ENCODE data around the gene GUCA2A.
A peak's percentile ranks its signal among the peaks of the same experiment; 100 is the strongest.

The GUCA2A gene

GRCh38 chr1:42192106-42192505 lies 27.6 kb upstream of the GUCA2A start:
- FAIRE-seq, result peak; percentile 55
- DNase-seq (ENCODE audit: insufficient read length, low spot score), result no peak
- no peak for TF ChIP-seq POLR2A (IDR thresholded peaks at IDR 0.05; ENCODE audit: low read depth, low read length)
- TF ChIP-seq SPI1 (IDR thresholded peaks at IDR 0.05; ENCODE audit: low read depth, low read length), result no peak
- TF ChIP-seq TAF1 (IDR thresholded peaks at IDR 0.05; ENCODE audit: low read depth, low read length), result no peak
- TF ChIP-seq PAX5 (IDR thresholded peaks at IDR 0.05; ENCODE audit: insufficient read depth, low read length, severe bottlenecking), result no peak
- no peak for TF ChIP-seq POU2F2 (IDR thresholded peaks at IDR 0.05; ENCODE audit: low read depth, low read length)
- TF ChIP-seq POLR2AphosphoS5 (IDR thresholded peaks at IDR 0.05; ENCODE audit: low read depth, low read length), result no peak

GRCh38 chr1:42191319-42191718 lies 26.8 kb upstream of the GUCA2A start:
- no peak for TF ChIP-seq TAF1 (IDR thresholded peaks at IDR 0.05; ENCODE audit: low read depth, low read length)
- TF ChIP-seq POLR2A (IDR thresholded peaks at IDR 0.05; ENCODE audit: low read depth, low read length), result no peak
- TF ChIP-seq POLR2AphosphoS5 (IDR thresholded peaks at IDR 0.05; ENCODE audit: low read depth, low read length), result no peak
- TF ChIP-seq PAX5 (IDR thresholded peaks at IDR 0.05; ENCODE audit: insufficient read depth, low read length, severe bottlenecking), result no peak
- TF ChIP-seq SPI1 (IDR thresholded peaks at IDR 0.05; ENCODE audit: low read depth, low read length), result no peak
- TF ChIP-seq POU2F2 (IDR thresholded peaks at IDR 0.05; ENCODE audit: low read depth, low read length), result no peak
- FAIRE-seq, result peak; percentile 68
- DNase-seq (ENCODE audit: insufficient read length, low spot score), result no peak

- TF ChIP-seq TAF1 (IDR thresholded peaks at IDR 0.05; ENCODE audit: low read depth, low read length), result no peak
- TF ChIP-seq POLR2A (IDR thresholded peaks at IDR 0.05; ENCODE audit: low read depth, low read length), result no peak
- TF ChIP-seq SPI1 (IDR thresholded peaks at IDR 0.05; ENCODE audit: low read depth, low read length), result no peak
- DNase-seq (ENCODE audit: insufficient read length, low spot score), result no peak
- FAIRE-seq, result peak; percentile 9
Observed at GRCh38 chr1:42189931-42190853, 25.6 kb upstream of the GUCA2A start.

- DNase-seq (ENCODE audit: insufficient read length, low spot score) (no peak), FAIRE-seq (no peak)
- TF ChIP-seq POLR2AphosphoS5 (IDR thresholded peaks at IDR 0.05; ENCODE audit: low read depth, low read length) (no peak), POLR2A (IDR thresholded peaks at IDR 0.05; ENCODE audit: low read depth, low read length) (no peak), TAF1 (IDR thresholded peaks at IDR 0.05; ENCODE audit: low read depth, low read length) (no peak), SPI1 (IDR thresholded peaks at IDR 0.05; ENCODE audit: low read depth, low read length) (no peak)
Observed at GRCh38 chr1:42186152-42186551, 21.6 kb upstream of the GUCA2A start.

- TF ChIP-seq POLR2A (IDR thresholded peaks at IDR 0.05; ENCODE audit: low read depth, low read length) (no peak), POU2F2 (IDR thresholded peaks at IDR 0.05; ENCODE audit: low read depth, low read length) (no peak)
- DNase-seq (ENCODE audit: insufficient read length, low spot score) (no peak), FAIRE-seq (no peak)
Observed at GRCh38 chr1:42184616-42185015, 20.1 kb upstream of the GUCA2A start.

GRCh38 chr1:42183957-42184268 lies 19.4 kb upstream of the GUCA2A start:
- FAIRE-seq, result no peak

GRCh38 chr1:42183210-42183956 lies 18.8 kb upstream of the GUCA2A start:
- FAIRE-seq, result no peak
- TF ChIP-seq SPI1 (IDR thresholded peaks at IDR 0.05; ENCODE audit: low read depth, low read length) (no peak), POU2F2 (IDR thresholded peaks at IDR 0.05; ENCODE audit: low read depth, low read length) (no peak), TAF1 (IDR thresholded peaks at IDR 0.05; ENCODE audit: low read depth, low read length) (no peak), POLR2AphosphoS5 (IDR thresholded peaks at IDR 0.05; ENCODE audit: low read depth, low read length) (no peak), POLR2A (IDR thresholded peaks at IDR 0.05; ENCODE audit: low read depth, low read length) (no peak), PAX5 (IDR thresholded peaks at IDR 0.05; ENCODE audit: insufficient read depth, low read length, severe bottlenecking) (no peak)

More at GRCh38 chr1:42183957-42184268, 19.4 kb upstream of the GUCA2A start:
- TF ChIP-seq POU2F2 (IDR thresholded peaks at IDR 0.05; ENCODE audit: low read depth, low read length), result no peak
- no peak for DNase-seq (ENCODE audit: insufficient read length, low spot score)

GRCh38 chr1:42181687-42182086 lies 17.1 kb upstream of the GUCA2A start:
- DNase-seq (ENCODE audit: insufficient read length, low spot score), result no peak
- FAIRE-seq, result no peak
- no peak for TF ChIP-seq POLR2A (IDR thresholded peaks at IDR 0.05; ENCODE audit: low read depth, low read length)

More at GRCh38 chr1:42183210-42183956, 18.8 kb upstream of the GUCA2A start:
- no peak for DNase-seq (ENCODE audit: insufficient read length, low spot score)

GRCh38 chr1:42179900-42180329 lies 15.4 kb upstream of the GUCA2A start:
- TF ChIP-seq POLR2AphosphoS5 (IDR thresholded peaks at IDR 0.05; ENCODE audit: low read depth, low read length) (no peak), POLR2A (IDR thresholded peaks at IDR 0.05; ENCODE audit: low read depth, low read length) (no peak), SPI1 (IDR thresholded peaks at IDR 0.05; ENCODE audit: low read depth, low read length) (no peak), TAF1 (IDR thresholded peaks at IDR 0.05; ENCODE audit: low read depth, low read length) (no peak), PAX5 (IDR thresholded peaks at IDR 0.05; ENCODE audit: insufficient read depth, low read length, severe bottlenecking) (no peak), POU2F2 (IDR thresholded peaks at IDR 0.05; ENCODE audit: low read depth, low read length) (no peak)
- no peak for DNase-seq (ENCODE audit: insufficient read length, low spot score)
- FAIRE-seq, result peak; percentile 5

- FAIRE-seq, result no peak
- no peak for DNase-seq (ENCODE audit: insufficient read length, low spot score)
- TF ChIP-seq POLR2A (IDR thresholded peaks at IDR 0.05; ENCODE audit: low read depth, low read length), result no peak
- no peak for TF ChIP-seq SPI1 (IDR thresholded peaks at IDR 0.05; ENCODE audit: low read depth, low read length)
- TF ChIP-seq TAF1 (IDR thresholded peaks at IDR 0.05; ENCODE audit: low read depth, low read length), result no peak
- TF ChIP-seq POU2F2 (IDR thresholded peaks at IDR 0.05; ENCODE audit: low read depth, low read length), result no peak
- TF ChIP-seq PAX5 (IDR thresholded peaks at IDR 0.05; ENCODE audit: insufficient read depth, low read length, severe bottlenecking), result no peak
- no peak for TF ChIP-seq POLR2AphosphoS5 (IDR thresholded peaks at IDR 0.05; ENCODE audit: low read depth, low read length)
Observed at GRCh38 chr1:42179275-42179674, 14.7 kb upstream of the GUCA2A start.

Data from GM12891 (cell line).